Measurements from ENCODE around the gene CDC20B. TPM values are rescaled to one million over a fixed set of nuclear protein-coding genes. Genes with fewer than 3 reads are reported as not detected.

CDC20B gene
- total RNA-seq, 4 donors from 2014 or later = not detected

GRCh38 chr5:55173687-55174230 is 782 bp upstream of the CDC20B start:
- Histone ChIP-seq H3K36me3 (no peaks in the 10 kb centered on the region), H3K9me3 (no peaks in the 10 kb centered on the region), H3K27ac (no peak overlapping the region), H3K27me3 (peaks cover 83% of the 10 kb centered on the region), H3K4me3 (peak overlapping the region; percentile 36 to 48), H3K4me1 (peaks cover 2 to 34% (median 20%) of the 10 kb centered on the region in 3 donors)
- TF ChIP-seq EP300 (IDR thresholded peaks at IDR 0.05) = no peak
- TF ChIP-seq CTCF (IDR thresholded peaks at IDR 0.05) = no peak
- TF ChIP-seq POLR2A (IDR thresholded peaks at IDR 0.05) = no peak
- TF ChIP-seq POLR2AphosphoS5 (IDR thresholded peaks at IDR 0.05) = no peak
- ATAC-seq = no peak
- WGBS, 2 donors (ENCODE audit: low coverage in 1 of 2) = 16 to 23% methylated on average over 3 to 8 of the region's 8 CpGs

GRCh38 chr5:55172051-55172899 is 702 bp downstream of the CDC20B start:
- Histone ChIP-seq H3K9me3 (no peaks in the 10 kb centered on the region), H3K4me3 (peak overlapping the region; percentile 36 to 48), H3K27ac (no peak overlapping the region), H3K4me1 (peaks cover 2 to 34% (median 20%) of the 10 kb centered on the region in 3 donors), H3K36me3 (no peaks in the 10 kb centered on the region), H3K27me3 (peaks cover 74% of the 10 kb centered on the region)
- ATAC-seq = peak; percentile 49
- WGBS, 2 donors (ENCODE audit: low coverage in 1 of 2) = 4% methylated on average over 14 to 15 of the region's 15 CpGs
- no peak for TF ChIP-seq POLR2A (IDR thresholded peaks at IDR 0.05)
- peak; percentile 70 to 85 (median 80) for TF ChIP-seq CTCF (IDR thresholded peaks at IDR 0.05)
- peak; percentile 8 for TF ChIP-seq POLR2AphosphoS5 (IDR thresholded peaks at IDR 0.05)

- WGBS, 2 donors (ENCODE audit: low coverage in 1 of 2) = 35 to 45% methylated on average over 2 of the region's 2 CpGs
- TF ChIP-seq POLR2AphosphoS5 (IDR thresholded peaks at IDR 0.05) (no peak), CTCF (IDR thresholded peaks at IDR 0.05) (no peak), POLR2A (IDR thresholded peaks at IDR 0.05) (no peak), EP300 (IDR thresholded peaks at IDR 0.05) (no peak)
- ATAC-seq = no peak
Observed at GRCh38 chr5:55171471-55171870, 1.5 kb downstream of the CDC20B start.

GRCh38 chr5:55162666-55163065 is 10.3 kb downstream of the CDC20B start:
- no peak for TF ChIP-seq POLR2A (IDR thresholded peaks at IDR 0.05)
- no peak for TF ChIP-seq EP300 (IDR thresholded peaks at IDR 0.05)
- TF ChIP-seq POLR2AphosphoS5 (IDR thresholded peaks at IDR 0.05) = no peak
- TF ChIP-seq CTCF (IDR thresholded peaks at IDR 0.05) = no peak
- Histone ChIP-seq H3K4me3 (no peak overlapping the region), H3K27ac (no peak overlapping the region), H3K9me3 (no peaks in the 10 kb centered on the region), H3K36me3 (peaks cover 0 to 33% of the 10 kb centered on the region in 2 donors), H3K27me3 (peaks cover 2% of the 10 kb centered on the region), H3K4me1 (peaks cover 0 to 14% (median 0%) of the 10 kb centered on the region in 3 donors)
- ATAC-seq = no peak
- 71 to 75% methylated on average over 4 of the region's 4 CpGs for WGBS, 2 donors (ENCODE audit: low coverage in 1 of 2)

More at GRCh38 chr5:55171471-55171870, 1.5 kb downstream of the CDC20B start:
- peaks cover 66% of the 10 kb centered on the region for H3K27me3 ChIP-seq
- peaks cover 0 to 5% of the 10 kb centered on the region in 2 donors for H3K36me3 ChIP-seq
- H3K4me3 ChIP-seq = no peak overlapping the region
- H3K27ac ChIP-seq = no peak overlapping the region
- peaks cover 2 to 29% (median 18%) of the 10 kb centered on the region in 3 donors for H3K4me1 ChIP-seq
- no peaks in the 10 kb centered on the region for H3K9me3 ChIP-seq
